Measurements from ENCODE around the gene RAPGEF4. TPM values are rescaled to one million over a fixed set of nuclear protein-coding genes. Genes with fewer than 3 reads are reported as not detected.

Gene RAPGEF4
- total RNA-seq, 1 experiment from 2014 or later = 1.4 TPM

GRCh38 chr2:172949522-172949921 lies 213.9 kb downstream of the RAPGEF4 start:
- no peak for DNase-seq
- H3T11ph ChIP-seq (ENCODE audit: low read length) = no peak overlapping the region
- Mint-ChIP-seq H3K9me3 (no peaks in the 10 kb centered on the region), H3K4me3 (no peak overlapping the region), H3K36me3 (ENCODE audit: insufficient read depth in 1 of 3, low read depth in 3 of 3) (no peaks in the 10 kb centered on the region), H3K27me3 (ENCODE audit: low read depth) (no peaks in the 10 kb centered on the region), H3K27ac (no peak overlapping the region), H3K4me1 (peaks cover 11 to 28% of the 10 kb centered on the region in 2 experiments)
- H4K8ac ChIP-seq (replicated peaks; ENCODE audit: insufficient read length, low read depth, low read length) = no peak overlapping the region
- H3K79me1 ChIP-seq (ENCODE audit: insufficient read depth, low read depth, low read length, poor library complexity, severe bottlenecking) = no peaks in the 10 kb centered on the region
- H2BK12ac ChIP-seq (ENCODE audit: insufficient read length, low read depth, low read length) = no peak overlapping the region
- H3K79me2 ChIP-seq (ENCODE audit: insufficient read depth, low read length) = no peaks in the 10 kb centered on the region
- no peak overlapping the region for H3K4me2 ChIP-seq (ENCODE audit: insufficient read depth, insufficient read length, low read length)
- TF ChIP-seq CTCF (conservative IDR thresholded peaks at IDR 0.05) = no peak
- H3K4ac ChIP-seq (ENCODE audit: low read depth, low read length) = no peak overlapping the region
- H2BK15ac ChIP-seq (ENCODE audit: low read depth, low read length) = no peak overlapping the region
- H3K27me3 ChIP-seq (ENCODE audit: insufficient read depth, low read length) = no peaks in the 10 kb centered on the region
- no peaks in the 10 kb centered on the region; the same call in 1 of the 2 replicates for H3K4me1 ChIP-seq (ENCODE audit: insufficient read depth, low read length)
- H2AK5ac ChIP-seq (ENCODE audit: insufficient read length, low read length) = no peak overlapping the region
- no peak overlapping the region for H2BK20ac ChIP-seq (ENCODE audit: low read depth, low read length, poor library complexity, severe bottlenecking)
- H3K23ac ChIP-seq (ENCODE audit: insufficient read length, low read depth, low read length) = no peak overlapping the region
- H3K9ac ChIP-seq (ENCODE audit: extremely low read depth, insufficient read length, low read length) = no peak overlapping the region
- H2AFZ ChIP-seq (ENCODE audit: low read length) = no peak overlapping the region
- H3K23me2 ChIP-seq (ENCODE audit: insufficient read length, low read depth, low read length, poor library complexity, severe bottlenecking) = no peaks in the 10 kb centered on the region
- no peak overlapping the region for H2BK120ac ChIP-seq (ENCODE audit: low read depth, low read length, poor library complexity, severe bottlenecking)
- no peak overlapping the region for H2BK5ac ChIP-seq (ENCODE audit: insufficient read length, low read length)
- H3K27ac ChIP-seq (ENCODE audit: insufficient read length, low read depth, low read length) = no peak overlapping the region
- no peak overlapping the region for H4K91ac ChIP-seq (ENCODE audit: insufficient read length, low read depth, low read length)
- H3K9me3 ChIP-seq (ENCODE audit: control insufficient read depth, low read depth, low read length) = no peaks in the 10 kb centered on the region
- no peak overlapping the region for H4K5ac ChIP-seq (ENCODE audit: insufficient read length, low read depth, low read length)
- H4K20me1 ChIP-seq (ENCODE audit: control insufficient read depth, insufficient read depth, insufficient read length) = no peaks in the 10 kb centered on the region
- H3K18ac ChIP-seq (ENCODE audit: insufficient read length, low read depth, low read length) = no peak overlapping the region
- no peak overlapping the region for H3K56ac ChIP-seq (ENCODE audit: insufficient read length, low read depth, low read length)
- no peak overlapping the region for H3K14ac ChIP-seq (ENCODE audit: insufficient read depth, low read length)
